GM21529 (cell line): Measurements from ENCODE around the gene TYW1B.
"Not testable (repeated sequence)": the region's sequence is repeated elsewhere in the genome, so short reads cannot be mapped to it uniquely, and the experiment has no call there.

ENCODE experiments used
- ATAC-seq: cut with Tn5 transposase; IDR thresholded peaks from one replicate; pipeline ENCODE4 v1.9.1; 2021; ENCODE audit not compliant: unreplicated experiment

TYW1B gene

GRCh38 chr7:72816370-72817157, 11.4 kb downstream of the TYW1B start:
- ATAC-seq: not testable (repeated sequence)

- ATAC-seq: not testable (repeated sequence)
These were observed 17.6 kb downstream of the TYW1B start for GRCh38 chr7:72810437-72810836.

- ATAC-seq: not testable (repeated sequence)
These were observed 19.5 kb downstream of the TYW1B start for GRCh38 chr7:72808511-72808910.

GRCh38 chr7:72806851-72807250, 21.1 kb downstream of the TYW1B start:
- ATAC-seq: not testable (repeated sequence)

- ATAC-seq: no peak
These were observed 22.2 kb downstream of the TYW1B start for GRCh38 chr7:72805526-72806494.

GRCh38 chr7:72803778-72804177, 24.2 kb downstream of the TYW1B start:
- not testable (repeated sequence) for ATAC-seq

GRCh38 chr7:72801564-72801963, 26.4 kb downstream of the TYW1B start:
- not testable (repeated sequence) for ATAC-seq

- not testable (repeated sequence) for ATAC-seq
These were observed 32.6 kb downstream of the TYW1B start for GRCh38 chr7:72795401-72795800.

- no peak for ATAC-seq
These were observed 34.2 kb downstream of the TYW1B start for GRCh38 chr7:72793791-72794190.

GRCh38 chr7:72790698-72791060, 37.3 kb downstream of the TYW1B start:
- not testable (repeated sequence) for ATAC-seq

- not testable (repeated sequence) for ATAC-seq
These were observed 37.8 kb downstream of the TYW1B start for GRCh38 chr7:72790048-72790697.

- no peak for ATAC-seq
These were observed 42.6 kb downstream of the TYW1B start for GRCh38 chr7:72785166-72785955.

GRCh38 chr7:72783601-72784370, 44.2 kb downstream of the TYW1B start:
- not testable (repeated sequence) for ATAC-seq

- no peak for ATAC-seq
These were observed 46.4 kb downstream of the TYW1B start for GRCh38 chr7:72781631-72782030.

GRCh38 chr7:72781161-72781560, 46.8 kb downstream of the TYW1B start:
- ATAC-seq: no peak

- ATAC-seq: not testable (repeated sequence)
These were observed 47.6 kb downstream of the TYW1B start for GRCh38 chr7:72780289-72780894.

GRCh38 chr7:72777167-72777566, 50.8 kb downstream of the TYW1B start:
- not testable (repeated sequence) for ATAC-seq

GRCh38 chr7:72772627-72773026, 55.4 kb downstream of the TYW1B start:
- not testable (repeated sequence) for ATAC-seq

GRCh38 chr7:72766994-72767393, 61.0 kb downstream of the TYW1B start:
- ATAC-seq: not testable (repeated sequence)
